GM21528 (cell line): ENCODE results near the gene ZC3H12A.

Experiments used
- ATAC-seq: cut with Tn5 transposase; IDR thresholded peaks from one replicate; pipeline ENCODE4 v1.9.1; 2021; ENCODE audit warnings: mild to moderate bottlenecking, moderate library complexity; ENCODE audit not compliant: unreplicated experiment, low FRiP score

The ZC3H12A gene

GRCh38 chr1:37474046-37474696 is at the start of gene ZC3H12A:
ZC3H12A (plus strand) TSS chr1:37474580; CDS start chr1:37475497, 917 bp downstream.
- ATAC-seq: peak; percentile 60

DNA sequence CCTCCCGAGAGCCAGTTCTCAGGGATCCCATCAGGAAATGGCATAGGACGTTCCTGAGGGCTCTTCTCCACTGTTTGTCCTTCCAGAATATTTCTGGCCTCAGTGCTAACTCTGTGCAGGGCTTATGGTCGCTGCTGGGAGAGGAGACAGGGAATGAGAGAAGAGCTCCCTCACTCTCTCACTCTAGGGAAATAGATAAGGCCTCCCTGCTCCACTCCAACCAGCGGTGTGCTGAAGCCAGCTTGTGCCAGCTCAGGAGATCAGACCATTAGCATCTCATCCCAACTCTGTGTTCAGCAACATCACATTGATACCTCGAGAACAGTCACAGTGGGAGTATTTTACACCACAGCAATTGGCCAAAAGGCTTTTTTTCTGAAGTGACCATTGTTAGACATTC is 49.2 kb upstream of the ZC3H12A start:
- no peak for ATAC-seq

DNA sequence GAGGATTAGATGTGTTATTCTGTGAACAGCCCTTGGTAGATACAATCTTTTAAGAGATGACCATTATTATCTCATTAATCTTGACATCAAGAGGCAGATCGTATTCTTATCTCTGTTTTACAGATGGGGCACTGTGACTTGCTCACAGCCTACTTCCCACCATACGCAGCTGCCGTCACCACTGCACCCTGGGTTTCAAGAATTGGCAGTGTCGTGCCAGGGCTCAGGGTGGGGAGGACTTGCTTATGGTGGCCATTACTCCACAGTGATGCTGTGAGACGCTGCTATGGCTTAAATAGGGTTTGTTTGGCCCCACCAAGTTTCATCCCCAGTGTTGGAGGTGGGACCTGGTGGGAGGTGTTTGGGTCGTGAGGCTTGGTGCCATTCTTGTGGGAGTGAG is 45.4 kb upstream of the ZC3H12A start:
- ATAC-seq: no peak

DNA sequence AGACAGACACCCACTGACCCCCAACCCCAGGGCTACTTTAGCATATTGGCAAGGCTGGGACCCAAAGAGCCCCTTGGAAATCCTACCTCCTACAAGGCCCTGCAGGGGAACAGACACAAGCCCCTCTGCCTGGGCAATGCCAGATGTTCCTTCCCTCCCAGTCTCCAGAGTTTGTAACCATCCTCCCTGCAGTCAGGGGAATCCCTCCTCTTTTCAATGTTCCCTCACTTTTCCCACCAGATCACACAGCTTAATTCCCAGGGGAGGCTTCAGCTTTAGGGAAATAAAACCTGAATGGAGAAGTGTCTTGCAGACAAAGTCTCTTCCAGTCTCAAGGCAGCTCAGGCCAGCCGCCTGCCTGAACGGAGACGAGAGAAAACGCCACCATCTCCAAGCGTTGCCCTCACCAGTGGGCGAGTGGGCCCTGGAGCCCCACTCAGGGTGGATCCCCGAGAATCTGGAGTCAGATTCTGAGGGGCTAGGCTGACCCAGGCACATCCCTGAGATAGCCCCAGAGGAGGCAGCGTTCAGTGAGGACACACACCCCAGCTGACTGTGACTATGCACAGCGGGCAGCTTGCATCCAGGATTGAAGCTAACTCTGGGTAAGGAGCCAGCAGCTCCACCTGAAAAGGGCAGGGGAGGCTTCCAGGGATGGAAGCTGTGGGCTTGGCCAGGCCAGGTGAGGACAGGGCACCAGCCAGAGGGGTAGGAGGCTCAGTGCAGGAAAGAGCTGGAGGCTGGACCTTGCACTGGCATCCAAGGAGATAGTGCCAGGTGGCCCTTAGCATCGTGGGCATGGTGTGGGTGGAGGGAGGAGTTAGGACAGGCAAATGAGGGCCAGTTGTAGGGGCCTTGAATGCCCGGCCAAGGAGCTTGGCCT is 44.0 kb upstream of the ZC3H12A start:
- no peak for ATAC-seq

DNA sequence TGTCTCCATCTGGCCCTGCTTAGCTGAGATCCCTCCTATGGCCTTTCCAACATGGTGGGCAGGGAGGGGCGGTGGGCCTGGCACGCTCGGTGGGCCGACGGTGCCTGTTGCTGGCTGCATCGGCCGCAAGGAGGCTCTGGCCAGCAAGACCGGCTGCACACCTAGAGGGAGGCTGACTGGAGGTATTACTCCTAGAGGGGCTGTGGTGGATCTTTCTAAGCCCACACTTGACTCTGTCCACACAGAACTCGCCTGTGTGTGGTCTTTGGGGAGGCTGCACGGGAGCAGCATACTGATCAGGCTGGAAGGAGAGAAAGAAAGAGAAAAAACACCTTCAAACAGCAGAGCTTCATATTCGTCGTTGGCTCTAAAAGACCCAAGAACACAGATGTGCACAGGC is 41.7 kb upstream of the ZC3H12A start:
- ATAC-seq: no peak

- ATAC-seq: no peak
Measured at GRCh38 chr1:37433171-37433570, 41.2 kb upstream of the ZC3H12A start.

GRCh38 chr1:37434292-37435225 is 39.8 kb upstream of the ZC3H12A start:
- ATAC-seq: peak; percentile 68

DNA sequence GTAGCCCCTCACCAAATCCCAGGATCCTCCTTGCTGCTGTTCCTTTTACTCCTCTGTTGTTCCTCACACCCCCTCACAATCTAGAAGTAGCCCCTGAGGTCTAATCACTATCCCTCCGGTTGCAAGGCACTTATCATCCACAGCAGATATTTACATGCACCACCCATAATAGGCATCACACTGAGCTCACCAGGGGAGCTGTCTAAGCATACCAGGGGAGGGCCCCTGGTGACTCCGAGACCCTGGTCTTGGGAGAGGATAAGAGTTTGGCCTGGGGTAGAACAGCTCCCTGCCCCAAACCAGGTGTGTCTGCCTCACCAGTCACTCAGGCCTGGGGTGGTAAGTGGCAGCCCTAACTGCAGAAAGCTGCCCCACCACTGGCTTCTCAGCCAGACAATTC is 37.3 kb upstream of the ZC3H12A start:
- ATAC-seq: no peak

GRCh38 chr1:37438037-37438868 is 36.1 kb upstream of the ZC3H12A start:
- ATAC-seq: no peak

DNA sequence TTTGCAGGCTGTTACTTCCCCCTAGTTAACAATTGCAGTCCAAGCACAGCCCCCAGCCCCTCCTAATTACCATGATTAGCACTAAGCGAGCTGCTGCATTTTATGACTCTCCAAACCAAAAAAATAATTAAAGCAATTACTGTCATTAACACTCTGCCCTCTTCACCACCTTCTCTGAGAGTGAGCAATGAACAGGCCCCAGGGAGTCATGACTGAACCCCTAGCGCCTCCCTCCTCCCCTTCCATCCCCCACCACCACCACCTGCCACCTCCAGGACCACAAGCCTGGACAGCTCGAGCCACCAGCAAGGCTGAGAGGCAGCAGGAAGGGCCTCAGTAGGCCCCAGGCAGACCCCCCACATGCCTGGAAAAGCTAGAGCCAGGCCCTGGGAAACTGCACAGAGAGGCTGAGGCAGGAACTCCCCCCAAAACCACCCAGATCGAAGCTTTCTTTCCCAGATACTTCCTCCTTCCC is 35.5 kb upstream of the ZC3H12A start:
- ATAC-seq: no peak

DNA sequence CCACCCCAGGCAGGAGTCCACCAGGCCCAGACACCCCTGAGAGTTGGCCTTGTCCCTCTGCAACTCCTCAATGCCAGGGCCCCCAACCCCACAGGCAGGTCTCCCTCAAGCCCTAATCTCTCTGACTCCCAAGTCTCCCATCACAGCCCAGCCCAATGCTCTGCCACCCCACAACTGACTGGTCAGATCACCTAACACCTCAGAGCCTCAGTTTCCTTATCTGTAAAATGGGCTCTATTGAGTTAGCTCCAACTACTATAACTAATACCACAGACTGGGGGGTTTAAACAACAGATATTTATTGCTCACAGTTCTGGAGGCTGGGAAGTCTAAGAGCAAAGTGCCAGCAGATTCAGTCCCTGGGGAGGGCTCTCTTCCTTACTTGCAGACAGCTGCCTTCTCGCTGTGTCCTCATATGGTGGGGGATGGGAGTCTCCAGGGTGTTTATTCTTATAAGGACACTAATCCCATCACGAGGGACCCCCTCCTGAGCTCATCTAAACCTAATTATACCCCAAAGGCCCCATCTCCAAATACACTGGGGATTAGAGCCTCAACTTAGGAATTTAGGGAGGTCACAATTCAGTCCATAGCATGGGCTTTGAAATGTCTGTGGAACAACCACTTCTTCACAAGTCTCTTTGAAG is 34.9 kb upstream of the ZC3H12A start:
- no peak for ATAC-seq

GRCh38 chr1:37441490-37441889 is 32.9 kb upstream of the ZC3H12A start:
- ATAC-seq: no peak

DNA sequence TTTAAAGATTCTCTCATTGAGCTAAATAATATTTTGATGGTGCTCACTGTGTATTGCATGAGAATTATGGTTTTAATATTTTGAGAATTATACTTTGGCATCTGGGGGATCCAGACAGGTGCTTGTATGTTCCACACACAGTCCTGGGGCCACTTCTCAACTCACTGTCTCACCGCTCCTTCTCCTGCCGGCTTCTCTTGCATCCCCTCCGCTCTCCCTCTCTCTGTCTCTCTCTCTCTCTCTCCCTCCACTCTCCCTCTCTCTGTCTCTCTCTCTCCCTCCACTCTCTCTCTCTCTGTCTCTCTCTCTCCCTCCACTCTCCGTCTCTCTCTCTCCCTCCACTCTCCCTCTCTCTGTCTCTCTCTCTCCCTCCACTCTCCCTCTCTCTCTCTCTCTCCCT is 32.2 kb upstream of the ZC3H12A start:
- ATAC-seq: no peak

DNA sequence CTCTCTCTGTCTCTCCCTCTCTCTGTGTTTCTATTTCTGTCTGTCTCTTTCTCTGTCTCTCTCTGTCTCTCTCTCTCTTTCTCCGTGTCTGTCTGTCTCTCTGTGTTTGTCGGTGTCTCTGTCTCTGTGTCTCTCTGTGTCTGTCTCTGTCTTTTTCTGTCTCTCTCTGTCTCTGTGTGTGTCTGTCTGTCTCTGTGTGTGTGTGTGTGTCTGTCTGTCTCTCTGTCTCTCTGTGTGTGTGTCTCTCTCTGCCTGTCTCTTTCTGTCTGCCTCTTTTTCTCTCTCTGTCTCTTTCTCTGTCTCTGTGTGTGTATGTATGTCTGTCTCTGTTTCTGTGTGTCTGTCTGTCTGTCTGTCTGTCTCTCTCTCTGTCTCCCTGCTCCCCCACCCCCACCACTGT is 31.7 kb upstream of the ZC3H12A start:
- no peak for ATAC-seq

DNA sequence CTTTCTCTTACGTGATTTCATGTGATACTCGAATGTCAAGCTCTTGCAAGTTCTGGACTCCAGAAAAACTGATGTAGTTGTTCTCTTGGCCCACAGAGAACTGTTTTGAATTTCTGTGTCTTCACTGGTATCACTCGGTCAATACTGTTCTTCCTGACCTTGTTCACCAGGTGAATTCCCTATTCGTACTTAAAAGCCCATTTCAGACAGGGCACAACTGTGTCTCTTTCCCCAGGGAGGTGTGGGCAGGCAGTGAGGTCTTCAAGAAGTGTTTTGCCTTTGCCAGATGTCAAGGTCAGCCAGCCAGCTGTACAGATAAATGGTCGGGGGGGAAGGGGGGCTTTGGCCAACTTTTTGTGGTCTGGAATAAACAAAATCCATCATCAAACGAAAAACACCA is 27.5 kb upstream of the ZC3H12A start:
- ATAC-seq: no peak

DNA sequence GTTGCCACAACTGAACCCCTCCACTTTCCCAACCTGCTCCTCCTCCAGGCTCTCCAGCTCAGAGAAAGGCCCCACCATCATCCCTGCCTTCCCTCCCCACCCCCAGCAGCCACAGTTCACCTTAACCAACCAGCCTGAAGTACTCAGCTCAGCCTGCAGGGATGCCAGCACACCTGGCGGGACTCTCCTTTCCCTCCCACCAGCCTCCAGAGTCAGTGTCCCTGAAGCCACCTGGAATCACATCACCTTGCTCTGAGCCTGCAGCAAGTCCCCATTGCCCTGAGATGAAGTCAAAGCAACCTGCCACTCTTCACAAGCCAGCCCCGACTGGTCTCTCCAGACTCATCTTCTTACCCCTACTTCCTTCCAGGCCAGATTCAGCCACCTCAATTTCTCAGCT is 26.2 kb upstream of the ZC3H12A start:
- no peak for ATAC-seq

DNA sequence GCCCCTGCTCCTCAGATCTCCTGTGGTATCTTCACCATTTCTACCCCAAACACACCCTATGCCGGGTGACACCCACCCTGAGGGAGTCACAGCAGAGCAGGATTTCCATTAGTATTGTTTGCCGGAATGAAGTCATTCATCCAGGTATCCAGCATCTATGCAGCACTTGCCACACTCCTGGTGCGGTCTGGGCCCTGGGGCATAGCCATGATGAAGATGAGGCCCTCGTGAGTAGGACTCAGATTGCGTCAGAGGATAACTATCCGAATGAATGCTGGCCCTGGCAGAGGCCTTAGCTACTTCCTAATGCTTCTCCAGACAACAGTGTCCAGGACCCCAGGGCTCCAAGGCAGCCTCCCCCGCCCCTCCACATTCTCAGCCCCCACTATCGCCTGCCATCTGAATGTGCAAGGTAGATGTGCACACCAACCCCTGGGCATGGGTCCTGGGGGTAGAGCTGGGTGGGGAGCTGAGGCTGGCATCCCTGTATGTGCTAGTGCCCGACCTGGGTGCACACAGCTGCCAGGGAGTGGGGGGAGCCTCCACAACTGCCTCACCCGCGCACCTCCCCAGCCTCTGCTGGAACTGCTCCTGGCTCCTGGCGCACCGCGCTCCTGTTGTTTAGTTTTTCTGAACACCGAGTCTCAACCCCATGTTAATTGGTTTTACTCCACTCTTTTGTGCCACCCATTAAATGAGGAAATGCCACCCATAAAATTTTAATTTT is 25.5 kb upstream of the ZC3H12A start:
- ATAC-seq: no peak

DNA sequence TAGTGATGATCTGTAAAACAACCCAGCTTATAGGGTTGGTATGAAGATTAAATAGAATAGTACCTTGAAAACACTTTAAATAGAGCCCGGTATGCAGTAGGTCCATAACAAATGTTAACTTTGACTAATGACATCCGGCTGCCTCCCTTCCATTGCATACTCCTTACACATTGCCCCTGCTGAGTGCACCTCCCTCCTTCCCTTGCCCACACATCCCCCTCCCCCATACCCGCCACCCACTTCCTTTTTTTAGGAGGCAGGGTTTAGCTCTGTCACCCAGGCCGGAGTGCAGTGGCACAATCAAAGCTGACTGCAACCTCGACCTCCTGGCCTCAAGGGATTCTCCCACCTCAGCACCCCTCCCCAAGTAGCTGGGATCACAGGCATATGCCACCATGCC is 24.4 kb upstream of the ZC3H12A start:
- ATAC-seq: no peak

DNA sequence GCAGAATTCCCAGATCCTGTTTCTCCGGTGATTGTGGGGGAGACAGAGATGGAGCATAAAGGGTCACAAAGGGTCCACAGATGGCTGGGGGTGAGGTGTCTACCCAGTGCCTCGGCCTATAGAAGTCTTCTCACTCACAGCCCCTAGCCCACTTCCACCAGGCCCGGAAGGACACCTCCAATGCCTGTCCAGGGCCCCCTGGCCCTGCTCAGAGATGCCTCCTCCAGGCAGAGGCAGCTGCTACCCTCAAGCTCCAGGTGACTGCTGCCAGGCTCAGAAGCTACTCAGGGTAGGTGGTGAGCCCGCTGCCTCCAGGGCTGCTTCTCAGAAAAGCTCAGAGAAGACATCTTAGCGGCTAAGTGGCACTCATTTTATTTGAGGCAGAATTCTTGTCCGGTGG is 22.0 kb upstream of the ZC3H12A start:
- ATAC-seq: no peak
